Activated CD4-positive, alpha-beta T cell treated with anti-CD3 and anti-CD28 coated beads, Interleukin-2, Interleukin-6, amounts not matched to agents 100 ng/mL and 50 ng/mL, durations not matched to agents 16 hours and 8 hours (primary cell): ENCODE measurements around the gene CCDC186.

Source experiments
- DNase-seq: peaks from one replicate; pipeline ENCODE4 v3.0.0-alpha.2; 2020

The CCDC186 gene

GRCh38 chr10:114173921-114174694 lies at the start of gene CCDC186:
TSS of gene CCDC186 (minus strand) at chr10:114174203. CDS start at chr10:114163268, 10,935 bp downstream.
- peak; percentile 97 for DNase-seq

- DNase-seq: no peak
Observed at GRCh38 chr10:114223066-114223465, 49.1 kb upstream of the CCDC186 start.

- DNase-seq: no peak
Observed at GRCh38 chr10:114221235-114221634, 47.2 kb upstream of the CCDC186 start.

GRCh38 chr10:114220281-114220680 lies 46.3 kb upstream of the CCDC186 start:
- no peak for DNase-seq

- DNase-seq: no peak
Observed at GRCh38 chr10:114215033-114215432, 41.0 kb upstream of the CCDC186 start.

GRCh38 chr10:114212153-114212552 lies 38.1 kb upstream of the CCDC186 start:
- DNase-seq: no peak

- DNase-seq: no peak
Observed at GRCh38 chr10:114208351-114208750, 34.3 kb upstream of the CCDC186 start.

GRCh38 chr10:114207349-114207748 lies 33.3 kb upstream of the CCDC186 start:
- no peak for DNase-seq

GRCh38 chr10:114206902-114207301 lies 32.9 kb upstream of the CCDC186 start:
- DNase-seq: no peak

GRCh38 chr10:114202812-114203211 lies 28.8 kb upstream of the CCDC186 start:
- DNase-seq: no peak

- DNase-seq: no peak
Observed at GRCh38 chr10:114199239-114199638, 25.2 kb upstream of the CCDC186 start.

GRCh38 chr10:114195079-114195478 lies 21.1 kb upstream of the CCDC186 start:
- DNase-seq: peak; percentile 51

- no peak for DNase-seq
Observed at GRCh38 chr10:114189700-114190099, 15.7 kb upstream of the CCDC186 start.

- DNase-seq: no peak
Observed at GRCh38 chr10:114188900-114189299, 14.9 kb upstream of the CCDC186 start.

GRCh38 chr10:114188001-114188400 lies 14.0 kb upstream of the CCDC186 start:
- DNase-seq: no peak

- DNase-seq: no peak
Observed at GRCh38 chr10:114184276-114184675, 10.3 kb upstream of the CCDC186 start.

- DNase-seq: no peak
Observed at GRCh38 chr10:114183563-114183962, 9.6 kb upstream of the CCDC186 start.

- no peak for DNase-seq
Observed at GRCh38 chr10:114181971-114182370, 8.0 kb upstream of the CCDC186 start.

- peak; percentile 8 for DNase-seq
Observed at GRCh38 chr10:114180937-114181336, 6.9 kb upstream of the CCDC186 start.

- DNase-seq: no peak
Observed at GRCh38 chr10:114179747-114180146, 5.7 kb upstream of the CCDC186 start.

- no peak for DNase-seq
Observed at GRCh38 chr10:114179148-114179547, 5.1 kb upstream of the CCDC186 start, which contains the start of gene TDRD1. TSS of gene TDRD1 (plus strand) at chr10:114179353. CDS start at chr10:114187832, 8,479 bp downstream.

GRCh38 chr10:114176511-114176910 lies 2.5 kb upstream of the CCDC186 start:
- no peak for DNase-seq

- no peak for DNase-seq
Observed at GRCh38 chr10:114175667-114176066, 1.7 kb upstream of the CCDC186 start.

GRCh38 chr10:114174695-114175188 lies 739 bp upstream of the CCDC186 start:
- DNase-seq: peak; percentile 29

- peak; percentile 21 for DNase-seq
Observed at GRCh38 chr10:114173603-114173920, 441 bp downstream of the CCDC186 start.
